Epithelial cell of proximal tubule (primary cell): Measurements from ENCODE around the gene INPP5E. TPM values are rescaled to one million over a fixed set of nuclear protein-coding genes. Genes with fewer than 3 reads are reported as not detected.
"Not testable (repeated sequence)": the region's sequence is repeated elsewhere in the genome, so short reads cannot be mapped to it uniquely, and the experiment has no call there.

Experiments used
- DNase-seq: peaks from one replicate; pipeline ENCODE4 v3.0.0-alpha.2; 2011; ENCODE audit warnings: low read depth
- H3K4me3 ChIP-seq: 2 replicates; pipeline ENCODE4 v1.5.1; 2011; ENCODE audit warnings: low read depth, mild to moderate bottlenecking, low read length
- CTCF ChIP-seq: conservative IDR thresholded peaks from 2 replicates; pipeline ENCODE4 v1.5.1; 2012; ENCODE audit warnings: low read depth, mild to moderate bottlenecking, low read length
- total RNA-seq: library from RNA; depleted of rRNA; stranded (reverse); fragments of >200 nt; gene quantifications from 2 replicates; pipeline ENCODE4 v1.2.3, GENCODE V29; 2015

INPP5E gene
- total RNA-seq, 1 donor from 2014 or later: 20.3 TPM

- no peak overlapping the region for H3K4me3 ChIP-seq
- no peak for DNase-seq
- no peak for TF ChIP-seq CTCF
These were observed 12.9 kb downstream of the INPP5E start for GRCh38 chr9:136426787-136427186.

GRCh38 chr9:136425367-136425766 lies 14.3 kb downstream of the INPP5E start:
- not testable (repeated sequence) for H3K4me3 ChIP-seq, DNase-seq

GRCh38 chr9:136424750-136425362 lies 14.8 kb downstream of the INPP5E start:
- TF ChIP-seq CTCF: no peak
- no peak overlapping the region for H3K4me3 ChIP-seq
- DNase-seq: no peak

GRCh38 chr9:136423432-136424146 lies 16.1 kb downstream of the INPP5E start:
- H3K4me3 ChIP-seq: no peak overlapping the region
- DNase-seq: no peak
- TF ChIP-seq CTCF: no peak

- H3K4me3 ChIP-seq: no peak overlapping the region
- TF ChIP-seq CTCF: no peak
- DNase-seq: no peak
These were observed 16.8 kb downstream of the INPP5E start for GRCh38 chr9:136422876-136423275.

- no peak overlapping the region for H3K4me3 ChIP-seq
- no peak for DNase-seq
- no peak for TF ChIP-seq CTCF
These were observed 17.9 kb downstream of the INPP5E start for GRCh38 chr9:136421791-136422190.

- no peak overlapping the region for H3K4me3 ChIP-seq
- DNase-seq: no peak
- TF ChIP-seq CTCF: no peak
These were observed 20.6 kb downstream of the INPP5E start for GRCh38 chr9:136419092-136419420.
